Skeletal muscle cell (primary cell): ENCODE results near the gene LRP8.
"Not testable (repeated sequence)": the region's sequence is repeated elsewhere in the genome, so short reads cannot be mapped to it uniquely, and the experiment has no call there.

ENCODE experiments used
- DNase-seq: peaks from one replicate; pipeline ENCODE4 v3.0.0-alpha.2; 2010; ENCODE audit warnings: low read depth
- H3K4me3 ChIP-seq: 2 replicates; pipeline ENCODE4 v1.5.1; 2011; ENCODE audit warnings: low read depth, mild to moderate bottlenecking, control low read depth, low read length, moderate library complexity

LRP8 gene

DNA sequence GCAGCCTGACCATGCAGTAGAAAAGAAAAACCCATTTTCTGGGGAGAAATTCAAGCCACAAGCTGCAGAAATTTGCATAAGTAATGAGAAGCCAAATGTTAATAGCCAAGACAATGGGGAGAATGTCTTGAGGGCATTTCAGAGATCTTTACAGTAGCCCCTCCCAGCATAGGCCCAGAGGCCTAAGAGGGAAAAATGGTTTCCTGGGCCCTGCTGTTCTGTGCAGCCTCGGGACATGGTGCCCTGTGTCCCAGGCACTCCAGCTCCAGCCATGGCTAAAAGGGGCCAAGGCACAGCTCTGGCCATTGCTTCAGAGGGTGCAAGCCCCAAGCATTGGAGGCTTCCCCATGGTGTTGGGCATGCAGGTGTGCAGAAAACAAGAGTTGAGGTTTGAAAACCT lies 122.4 kb downstream of the LRP8 start:
- not testable (repeated sequence) for DNase-seq

DNA sequence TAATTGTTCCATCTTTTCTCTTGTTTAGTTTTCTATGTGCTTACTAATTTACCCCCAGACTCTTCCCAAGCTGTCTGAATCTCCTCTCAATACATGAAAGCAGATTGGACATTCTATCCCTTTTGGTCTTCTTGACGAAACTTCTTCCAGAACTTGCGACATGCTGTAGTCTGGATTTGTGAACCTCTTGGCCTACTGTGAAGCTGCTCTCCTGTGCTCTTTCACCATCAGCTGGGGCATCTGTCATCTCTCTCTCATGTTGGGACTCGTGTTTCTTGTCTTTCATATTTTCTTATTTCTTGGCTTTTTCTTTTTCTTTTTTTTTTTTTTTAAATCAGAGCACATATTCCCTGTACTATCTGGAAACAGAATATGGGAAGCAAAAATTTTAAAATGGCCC lies 124.4 kb downstream of the LRP8 start:
- H3K4me3 ChIP-seq, result no peak overlapping the region
- no peak for DNase-seq

More for the DNA sequence above, 122.4 kb downstream of the LRP8 start:
- not testable (repeated sequence) for H3K4me3 ChIP-seq

DNA sequence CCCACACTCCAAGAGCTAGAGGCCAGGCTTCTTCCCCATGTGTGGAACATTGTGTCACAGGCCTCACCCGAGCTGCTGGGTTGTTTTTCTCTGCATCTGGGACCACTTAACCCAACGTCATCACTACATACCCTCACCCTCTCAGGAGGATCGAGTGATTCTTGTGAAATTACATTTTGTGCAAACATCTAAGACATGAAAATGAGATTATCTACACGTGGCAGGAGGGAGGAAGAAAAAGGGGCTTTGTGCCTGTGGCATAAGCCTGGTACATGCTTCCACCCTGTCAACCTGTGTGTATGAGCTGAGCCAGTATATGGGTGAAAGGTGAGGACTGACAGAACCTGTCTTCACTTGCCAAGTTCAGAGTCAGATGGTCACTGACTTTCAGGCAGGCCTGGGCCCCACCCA lies 129.6 kb downstream of the LRP8 start:
- H3K4me3 ChIP-seq, result no peak overlapping the region

DNA sequence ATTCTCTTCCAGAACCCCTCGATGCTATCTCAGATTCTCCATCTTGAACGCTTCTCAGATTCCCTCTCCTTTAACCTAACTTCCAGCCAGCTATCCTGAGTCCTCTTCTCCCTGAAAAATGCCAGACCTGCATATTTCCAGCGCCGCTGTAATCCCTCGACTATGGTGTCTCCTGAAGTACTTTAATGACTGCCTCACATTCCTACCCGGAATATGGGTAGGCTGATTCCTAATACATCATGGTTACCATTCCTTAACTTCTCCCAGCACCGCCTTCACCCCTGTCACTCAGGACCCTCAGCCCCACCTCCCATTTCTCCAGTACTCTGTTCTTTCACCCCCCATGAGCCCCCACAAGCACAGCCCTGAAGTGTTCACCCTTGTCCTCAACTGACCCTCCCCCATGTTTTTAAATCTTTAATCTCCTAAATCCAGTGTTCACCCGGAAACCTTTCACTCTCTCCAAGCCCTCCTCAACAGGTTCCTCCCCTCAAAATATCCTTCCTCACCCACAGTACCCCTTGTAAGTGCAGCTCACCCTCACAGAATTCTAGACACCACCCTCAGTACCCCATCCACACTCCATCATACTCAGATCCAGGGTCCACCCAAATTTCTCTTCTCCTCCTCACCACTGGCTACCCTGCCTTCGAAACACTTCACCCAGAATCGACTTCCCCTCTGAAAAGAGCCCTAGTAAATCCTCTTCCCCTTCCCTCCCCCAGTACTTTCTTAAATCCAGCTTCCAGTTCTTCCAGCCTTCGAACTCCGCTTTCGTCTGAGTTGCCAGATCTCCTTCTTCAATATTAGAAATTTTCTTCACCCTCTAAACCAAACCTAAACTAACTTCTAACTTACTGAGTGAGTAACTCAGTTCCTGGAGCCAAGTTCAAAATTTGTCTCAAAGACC lies 130.3 kb downstream of the LRP8 start:
- peak overlapping the region; percentile 84 for H3K4me3 ChIP-seq
- no peak for DNase-seq

More for the DNA sequence above, 129.6 kb downstream of the LRP8 start:
- peak; percentile 75 for DNase-seq

DNA sequence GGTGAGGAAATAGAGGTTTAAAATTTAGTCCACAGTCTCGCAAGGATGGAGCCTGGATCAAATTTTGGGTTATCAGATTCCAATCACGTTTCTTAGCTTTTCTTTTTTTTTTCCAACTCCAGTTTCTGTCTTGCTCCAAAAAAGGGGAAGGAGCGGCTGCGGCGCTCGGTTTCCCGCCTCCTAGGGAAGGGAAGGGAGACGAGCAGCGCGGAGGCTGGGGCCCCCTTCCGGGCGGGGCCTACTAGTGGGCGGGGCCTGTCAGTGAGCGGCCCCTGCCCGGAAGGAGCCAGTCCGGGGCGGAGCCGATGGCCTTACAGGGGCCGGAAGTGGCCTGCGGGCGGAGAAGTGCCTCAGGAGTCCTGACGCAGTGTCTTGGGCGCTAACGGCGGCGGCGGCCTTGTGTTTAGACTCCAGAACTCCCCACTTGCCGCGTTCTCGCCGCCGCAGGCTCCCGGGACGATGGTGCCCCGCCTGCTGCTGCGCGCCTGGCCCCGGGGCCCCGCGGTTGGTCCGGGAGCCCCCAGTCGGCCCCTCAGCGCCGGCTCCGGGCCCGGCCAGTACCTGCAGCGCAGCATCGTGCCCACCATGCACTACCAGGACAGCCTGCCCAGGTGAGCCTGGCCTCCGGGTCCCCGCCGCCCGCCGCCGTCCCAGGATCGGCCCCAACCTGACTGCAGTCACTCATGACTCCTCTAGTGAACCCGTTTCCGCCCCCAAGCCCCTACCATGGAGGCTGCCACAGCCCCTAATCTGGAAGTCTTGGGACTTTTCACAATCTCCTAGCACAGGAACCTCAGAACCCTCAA lies 131.2 kb downstream of the LRP8 start, which contains the start of gene CPT2:
Gene CPT2, plus strand, starts transcription at position 340 of the 806 bp plus-strand sequence. Its CDS starts 120 bp downstream, at position 460.
- H3K4me3 ChIP-seq, result peak within 1 kb of the TSS; percentile 84
- peak; percentile 77 for DNase-seq

DNA sequence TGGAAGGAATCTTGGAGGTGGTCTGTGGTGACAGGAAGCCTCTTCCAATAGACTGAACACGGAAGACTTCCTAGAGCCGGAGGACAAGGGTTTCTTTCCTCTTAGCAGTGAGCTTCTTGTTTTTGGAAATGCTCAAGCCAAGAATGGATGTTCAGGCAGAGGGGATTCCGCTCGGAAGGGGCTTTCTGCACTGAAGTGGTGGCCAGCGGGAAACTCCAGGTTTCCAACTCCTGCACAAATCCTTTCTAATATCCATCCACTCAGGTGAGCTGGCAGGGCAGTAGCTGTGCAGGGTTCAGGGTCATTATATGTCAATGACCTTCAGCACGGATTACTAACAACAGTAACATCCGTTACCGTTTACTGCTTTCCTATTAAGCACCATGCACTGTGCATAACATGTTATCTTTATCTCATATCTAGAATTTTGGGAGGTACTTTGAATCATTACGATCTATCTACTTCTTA lies 131.8 kb downstream of the LRP8 start:
- H3K4me3 ChIP-seq, result peak overlapping the region; percentile 84
- no peak for DNase-seq

DNA sequence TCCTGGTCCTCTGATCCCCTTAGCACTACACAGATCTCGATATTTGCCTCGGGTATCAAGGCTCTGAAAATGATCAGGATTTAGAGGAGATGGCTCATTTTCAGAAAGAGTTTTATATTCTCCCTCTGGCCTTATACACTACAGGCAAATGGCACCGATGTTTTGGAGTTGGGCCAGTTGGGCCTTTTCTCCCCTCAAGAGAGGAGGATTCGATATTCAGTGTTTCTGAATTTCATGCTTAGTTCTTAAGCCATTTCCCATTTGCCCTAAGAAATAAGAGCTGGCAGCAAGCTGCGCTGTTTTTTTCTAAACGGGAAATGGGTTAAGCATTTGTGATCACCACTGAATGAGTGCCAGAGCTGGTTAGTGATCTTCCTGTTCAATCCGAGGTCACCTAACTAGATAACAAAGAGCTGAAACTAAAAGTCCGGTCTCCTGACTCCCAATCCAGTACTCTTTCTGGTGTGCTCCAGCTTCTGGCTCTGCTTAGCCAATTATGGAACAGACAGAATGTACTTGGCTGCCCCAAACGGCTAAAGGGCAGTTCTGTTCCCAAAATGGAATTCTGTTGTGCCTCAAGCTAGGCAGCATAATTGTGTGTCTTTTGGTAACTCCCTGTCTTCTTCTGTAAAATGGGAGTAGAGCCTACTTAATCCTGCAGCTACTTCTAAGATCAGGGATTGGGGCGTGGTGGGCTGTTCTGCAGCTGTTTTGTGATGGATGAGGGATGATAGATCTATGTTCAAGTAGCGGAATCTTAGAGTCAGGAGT lies 132.4 kb downstream of the LRP8 start:
- no peak overlapping the region for H3K4me3 ChIP-seq
- DNase-seq, result no peak
